NK-92 treated with Interleukin-12 subunit alpha and Interleukin-12 subunit beta, amount 100 ng/mL, for 24 hours (cell line): Measurements from ENCODE around the gene NELL2.
"Not testable (repeated sequence)": the region's sequence is repeated elsewhere in the genome, so short reads cannot be mapped to it uniquely, and the experiment has no call there.

Experiments used
- DNase-seq: peaks from one replicate; lab custom pipeline; 2025; lab: John Stamatoyannopoulos, UW

The NELL2 gene

DNA sequence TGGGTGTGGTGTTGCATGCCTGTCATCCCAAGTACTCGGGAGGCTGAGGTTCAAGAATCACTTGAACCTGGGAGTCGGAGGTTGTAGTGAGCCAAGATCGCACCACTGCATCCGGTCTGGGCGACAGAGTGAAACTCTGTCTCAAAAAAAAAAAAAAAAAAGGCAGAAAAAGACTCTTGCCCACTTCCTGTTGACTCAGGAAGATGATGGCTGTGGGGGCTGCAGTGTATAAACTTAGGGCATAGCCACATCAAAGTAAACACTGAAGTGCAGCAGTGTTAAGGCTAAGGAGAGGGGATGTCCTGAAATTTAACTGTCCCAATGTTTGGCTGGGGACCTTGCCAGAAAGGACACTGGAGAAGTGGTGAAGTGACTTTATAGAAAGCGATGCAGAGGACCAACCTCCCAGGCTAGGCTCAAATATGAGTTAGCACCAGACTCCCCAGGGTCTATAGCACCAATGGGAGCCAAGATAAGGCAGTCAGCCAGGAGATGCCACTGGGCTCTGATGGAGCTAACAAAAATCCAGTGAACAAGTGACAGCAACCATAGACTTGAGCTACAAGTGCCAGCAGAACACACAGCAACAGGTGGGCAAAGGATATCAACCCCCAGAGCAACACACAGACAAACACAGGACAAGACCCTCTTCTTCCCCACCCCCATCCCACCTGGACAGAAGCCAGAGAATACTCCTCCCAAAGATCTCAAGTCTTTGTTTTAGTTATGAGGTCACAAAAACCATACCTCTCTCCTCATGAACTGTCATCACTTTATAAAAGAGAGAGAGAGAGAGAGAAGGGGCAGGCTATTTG is 28.0 kb downstream of the NELL2 start:
- DNase-seq: peak; percentile 5

DNA sequence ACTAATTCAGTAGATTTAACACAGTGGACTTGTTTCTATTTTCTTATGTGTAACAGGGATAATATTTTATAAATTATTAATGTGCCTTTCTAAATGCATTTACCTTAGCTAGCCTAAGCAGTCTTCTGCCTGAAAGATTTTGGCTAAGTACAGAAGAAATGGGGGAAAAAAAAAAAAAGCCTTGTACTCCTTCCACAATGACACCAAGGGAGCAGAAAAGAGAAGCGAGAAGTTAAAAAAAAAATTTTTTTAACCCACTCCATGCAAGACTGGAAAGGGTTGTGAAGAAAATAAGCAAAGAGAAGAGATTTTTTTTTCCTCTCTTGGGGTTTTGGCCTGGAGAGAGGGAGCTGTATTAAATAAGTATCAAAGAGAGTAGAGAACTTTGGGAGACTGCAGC is 28.7 kb downstream of the NELL2 start:
- DNase-seq: no peak

GRCh38 chr12:44846826-44847225 is 29.3 kb downstream of the NELL2 start:
- DNase-seq: no peak

GRCh38 chr12:44842669-44843068 is 33.4 kb downstream of the NELL2 start:
- DNase-seq: no peak

GRCh38 chr12:44839785-44840184 is 36.3 kb downstream of the NELL2 start:
- DNase-seq: no peak

- no peak for DNase-seq
These were observed 38.9 kb downstream of the NELL2 start for GRCh38 chr12:44837114-44837755.

DNA sequence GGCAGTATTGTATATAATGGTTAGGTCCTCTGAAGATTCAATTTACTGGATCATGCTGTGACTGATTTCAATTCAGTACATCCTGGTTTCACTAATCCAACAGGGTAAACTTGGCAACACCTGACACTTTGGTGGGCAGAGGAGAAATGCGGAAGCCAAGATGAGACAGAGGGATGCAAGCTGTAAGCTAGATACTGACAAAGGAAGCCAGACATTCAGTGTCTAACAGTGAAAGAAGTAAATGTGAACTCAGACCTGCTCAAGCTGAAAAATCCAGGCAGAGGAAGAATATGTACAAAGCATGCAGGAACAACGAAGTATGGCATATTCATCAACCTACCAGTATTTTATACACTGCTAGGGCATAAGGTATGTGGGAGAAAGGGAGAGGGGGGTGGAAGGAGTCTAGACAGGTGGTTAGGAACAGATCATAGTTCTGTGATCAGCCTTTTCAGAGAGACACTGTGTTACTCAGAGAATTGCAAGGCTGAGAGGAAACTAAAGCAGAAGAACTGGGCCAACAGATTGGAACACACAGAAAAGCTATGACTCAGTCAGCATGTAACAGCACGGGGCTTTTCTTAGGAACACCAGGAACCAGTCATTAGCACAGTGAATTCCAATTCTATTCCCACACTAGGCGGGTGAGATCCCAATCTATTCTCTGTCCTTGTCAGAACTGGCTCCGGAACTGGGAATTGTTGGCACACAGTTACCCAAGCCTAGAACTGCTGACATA is 40.3 kb downstream of the NELL2 start:
- DNase-seq: no peak

DNA sequence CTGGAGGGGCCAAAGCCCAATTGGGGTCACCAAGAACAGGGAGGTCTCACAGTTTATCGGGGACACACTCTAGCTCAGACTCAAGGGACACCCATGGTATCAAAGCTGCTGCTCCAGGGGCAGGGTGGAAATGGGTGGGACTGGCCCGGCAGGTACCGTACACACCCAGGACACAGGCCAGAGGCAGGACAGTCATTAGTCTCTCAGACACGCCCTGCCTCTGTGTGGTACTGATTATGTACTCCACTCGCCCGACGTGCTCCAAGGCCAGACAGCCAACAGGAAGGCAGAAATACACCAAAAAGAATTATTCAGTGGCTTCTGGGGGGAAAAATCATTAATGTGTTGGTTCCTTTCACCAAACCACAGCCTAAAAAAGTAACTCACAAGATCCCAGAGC is 41.1 kb downstream of the NELL2 start:
- DNase-seq: not testable (repeated sequence)

DNA sequence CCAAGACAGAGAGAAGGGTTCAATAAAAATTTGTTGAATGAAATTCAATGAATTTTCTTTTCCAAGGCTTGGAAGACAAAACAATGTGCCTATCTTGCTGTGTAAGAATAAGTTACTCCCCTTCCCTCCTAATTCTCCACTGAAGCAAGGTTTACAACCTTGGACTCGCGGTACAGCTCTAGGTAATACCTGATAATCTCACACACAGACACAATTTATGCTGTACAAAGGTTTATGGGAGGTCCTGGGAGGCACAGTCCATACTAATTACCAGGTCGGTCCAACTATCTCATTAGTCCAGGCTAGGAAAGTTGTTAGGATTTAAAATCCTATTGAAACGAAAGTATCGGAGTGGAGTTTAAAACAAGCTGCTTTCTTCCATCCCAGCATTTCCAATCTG is 42.6 kb downstream of the NELL2 start:
- DNase-seq: no peak

GRCh38 chr12:44830566-44831055 is 45.5 kb downstream of the NELL2 start:
- DNase-seq: no peak

GRCh38 chr12:44829045-44829444 is 47.1 kb downstream of the NELL2 start:
- DNase-seq: no peak

- no peak for DNase-seq
These were observed 48.2 kb downstream of the NELL2 start for GRCh38 chr12:44827832-44828438.

DNA sequence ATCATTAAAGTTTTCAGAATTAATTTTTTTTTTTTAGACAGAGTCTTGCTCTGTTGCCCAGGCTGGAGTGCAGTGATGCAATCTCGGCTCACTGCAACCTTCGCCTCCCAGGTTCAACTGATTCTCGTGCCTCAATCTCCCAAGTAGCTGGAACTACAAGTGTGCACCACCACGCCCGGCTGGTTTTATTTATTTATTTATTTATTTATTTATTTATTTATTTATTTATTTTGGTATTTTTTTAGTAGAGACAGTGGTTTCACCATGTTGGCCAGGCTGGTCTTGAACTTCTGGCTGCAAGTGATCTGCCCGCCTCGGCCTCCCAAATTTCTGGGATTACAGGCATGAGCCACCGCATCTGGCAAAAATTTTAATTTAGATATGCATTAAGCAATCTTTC is 54.4 kb downstream of the NELL2 start:
- DNase-seq: not testable (repeated sequence)

DNA sequence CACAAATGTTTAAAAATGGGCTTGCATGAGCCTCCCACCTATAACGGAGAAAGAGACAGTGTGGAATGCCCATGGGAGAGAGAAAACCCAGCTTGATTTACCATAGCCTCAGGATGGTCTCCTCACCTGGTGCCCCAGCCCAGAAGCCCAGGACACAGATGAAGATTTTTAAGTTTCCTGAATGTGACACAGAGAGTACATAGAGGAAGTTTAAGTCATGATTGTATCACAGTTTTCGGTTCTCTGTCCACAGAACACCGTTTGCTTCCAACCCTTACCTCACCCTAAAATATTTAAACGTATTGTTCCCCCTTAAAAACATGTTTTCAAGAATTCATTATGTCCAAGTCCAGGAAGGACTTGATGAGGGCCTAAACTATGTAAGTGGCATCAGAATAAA is 56.2 kb downstream of the NELL2 start:
- DNase-seq: no peak

DNA sequence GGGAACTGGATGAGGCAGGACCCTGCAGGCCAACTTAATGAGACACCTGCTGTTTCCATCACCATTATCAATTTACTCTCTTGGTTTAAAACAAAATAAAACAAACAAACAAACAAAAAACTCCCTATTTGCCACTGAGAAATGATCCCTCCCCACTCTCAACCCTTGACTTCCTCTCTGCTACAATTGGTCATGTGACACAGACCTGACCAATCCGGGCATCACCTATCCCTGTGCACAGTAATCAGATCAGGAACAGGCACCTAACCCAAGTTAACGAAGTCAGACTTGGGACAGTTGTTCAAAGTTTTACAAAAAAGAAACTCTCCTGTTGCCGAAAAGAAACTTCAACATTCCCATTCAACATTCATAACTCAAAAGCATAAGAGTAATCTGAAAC is 58.4 kb downstream of the NELL2 start:
- no peak for DNase-seq

- no peak for DNase-seq
These were observed 59.6 kb downstream of the NELL2 start for GRCh38 chr12:44816446-44817017.

GRCh38 chr12:44812062-44812461 is 64.1 kb downstream of the NELL2 start:
- DNase-seq: no peak

- DNase-seq: no peak
These were observed 72.0 kb downstream of the NELL2 start for GRCh38 chr12:44804068-44804467.

- DNase-seq: no peak
These were observed 80.1 kb downstream of the NELL2 start for GRCh38 chr12:44795970-44796369.

DNA sequence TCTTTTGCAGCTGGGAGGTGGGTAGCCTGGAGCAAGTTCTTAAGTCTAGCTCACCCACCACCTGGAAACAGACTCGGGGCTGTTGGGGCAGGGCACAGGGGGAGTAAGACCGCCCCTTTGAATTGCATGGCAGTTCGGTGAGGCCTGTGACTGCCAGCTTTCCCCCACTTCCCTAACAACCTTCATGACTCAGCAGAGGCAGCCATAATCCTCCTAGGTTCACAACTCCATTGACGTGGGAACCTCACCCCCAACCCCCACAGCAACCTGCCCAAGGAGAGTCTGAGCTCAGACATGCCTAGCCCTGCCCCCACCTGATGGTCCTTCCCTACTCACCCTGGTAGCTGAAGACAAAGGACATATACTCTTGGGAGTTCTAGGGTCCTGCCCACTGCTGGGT is 87.4 kb downstream of the NELL2 start:
- no peak for DNase-seq

DNA sequence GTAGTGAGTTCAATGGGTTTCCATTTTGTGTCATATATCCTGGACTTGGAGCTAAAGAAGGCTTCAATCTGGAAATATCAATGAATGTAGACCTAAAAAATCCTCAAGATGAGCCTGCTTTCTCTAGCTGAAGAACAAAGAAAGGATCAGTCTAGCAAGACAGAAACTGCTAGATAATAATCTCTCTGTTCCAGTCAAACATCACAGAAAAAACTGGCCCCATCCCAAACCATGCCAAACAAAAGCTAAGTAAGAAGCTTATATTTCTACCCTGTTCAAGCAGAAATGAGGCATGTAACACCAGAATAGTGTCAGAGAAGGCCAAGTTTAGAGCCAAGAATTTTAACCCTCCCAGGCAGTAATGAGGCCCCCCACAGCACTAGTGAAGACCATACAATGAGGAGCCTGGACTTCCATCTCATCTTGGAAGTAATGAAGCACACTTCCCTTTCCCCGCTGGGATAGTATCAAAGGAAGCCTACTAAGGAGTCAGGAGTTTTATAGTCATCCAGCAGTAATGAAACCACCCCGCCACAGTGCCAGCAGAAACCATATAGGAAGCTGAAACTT is 95.8 kb downstream of the NELL2 start:
- no peak for DNase-seq

DNA sequence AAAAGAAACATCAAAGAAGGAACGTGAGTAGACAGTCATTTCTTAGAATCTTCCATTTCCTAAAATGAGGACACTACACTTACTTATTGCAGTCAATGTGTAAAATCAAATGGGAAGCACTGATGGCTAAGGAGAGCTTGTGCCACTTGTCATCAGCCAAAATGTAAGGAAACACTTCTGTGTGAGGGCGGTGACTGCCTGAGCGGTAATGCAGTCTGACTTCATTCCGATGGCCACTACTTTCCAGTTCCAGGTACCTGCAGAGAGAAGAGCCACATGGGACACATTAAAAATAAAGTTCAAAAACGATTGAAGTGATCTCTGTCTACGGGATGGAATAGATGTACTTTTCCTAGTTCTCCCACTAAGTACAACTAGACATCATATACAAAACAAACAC is 96.3 kb downstream of the NELL2 start:
- DNase-seq: no peak
